HG02642 (cell line): ENCODE data around the gene ZNF335.

Experiments
- ATAC-seq: cut with Tn5 transposase; IDR thresholded peaks from one replicate; pipeline ENCODE4 v1.9.1; 2021; ENCODE audit warnings: mild to moderate bottlenecking; ENCODE audit not compliant: unreplicated experiment, poor library complexity

The ZNF335 gene

DNA sequence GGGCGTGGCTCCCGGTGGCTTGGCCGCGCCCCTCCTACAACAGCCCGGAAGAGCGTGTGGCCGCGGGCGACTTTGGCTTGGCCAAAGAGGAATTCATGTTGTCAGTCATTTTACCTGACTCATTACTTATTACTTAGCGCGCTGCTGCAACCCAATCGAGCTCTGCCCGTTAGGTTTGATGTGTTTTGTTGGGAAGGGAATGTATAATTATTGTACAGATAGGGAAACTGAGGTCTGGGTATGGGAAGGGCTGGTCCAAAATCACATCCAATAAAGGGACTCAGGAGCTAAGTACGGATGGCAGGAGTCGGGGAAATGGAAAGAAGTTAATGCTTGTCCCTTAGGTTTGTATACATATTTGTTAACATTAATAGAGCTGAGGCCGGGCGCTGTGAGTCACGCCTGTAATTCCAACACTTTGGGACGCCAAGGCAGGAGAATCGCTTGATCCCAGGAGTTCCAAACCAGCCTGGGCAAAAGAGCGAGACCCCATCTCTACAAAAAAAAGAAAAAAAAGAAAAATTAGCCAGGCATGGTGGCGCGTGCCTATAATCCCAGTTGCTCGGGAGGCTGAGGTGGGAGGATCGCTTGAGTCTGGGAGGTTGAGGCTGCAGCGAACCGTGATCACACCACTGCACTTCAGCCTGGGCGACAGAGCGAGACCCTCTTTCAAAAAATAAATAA, 639 bp upstream of the ZNF335 start:
- ATAC-seq: no peak

DNA sequence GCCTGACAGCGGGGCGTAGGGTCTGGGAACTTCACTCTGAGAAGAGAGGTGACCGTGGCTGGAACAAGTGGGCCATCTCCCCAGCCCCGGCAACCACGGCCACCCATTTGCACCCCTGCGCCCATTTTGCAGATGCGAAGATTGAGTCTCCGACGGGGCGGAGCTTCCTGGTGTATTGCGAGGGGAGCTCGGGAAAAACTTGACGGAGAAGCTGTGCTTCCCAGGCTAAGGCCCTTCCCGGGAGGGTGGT, 653 bp downstream of the ZNF335 start:
- ATAC-seq: peak; percentile 8

DNA sequence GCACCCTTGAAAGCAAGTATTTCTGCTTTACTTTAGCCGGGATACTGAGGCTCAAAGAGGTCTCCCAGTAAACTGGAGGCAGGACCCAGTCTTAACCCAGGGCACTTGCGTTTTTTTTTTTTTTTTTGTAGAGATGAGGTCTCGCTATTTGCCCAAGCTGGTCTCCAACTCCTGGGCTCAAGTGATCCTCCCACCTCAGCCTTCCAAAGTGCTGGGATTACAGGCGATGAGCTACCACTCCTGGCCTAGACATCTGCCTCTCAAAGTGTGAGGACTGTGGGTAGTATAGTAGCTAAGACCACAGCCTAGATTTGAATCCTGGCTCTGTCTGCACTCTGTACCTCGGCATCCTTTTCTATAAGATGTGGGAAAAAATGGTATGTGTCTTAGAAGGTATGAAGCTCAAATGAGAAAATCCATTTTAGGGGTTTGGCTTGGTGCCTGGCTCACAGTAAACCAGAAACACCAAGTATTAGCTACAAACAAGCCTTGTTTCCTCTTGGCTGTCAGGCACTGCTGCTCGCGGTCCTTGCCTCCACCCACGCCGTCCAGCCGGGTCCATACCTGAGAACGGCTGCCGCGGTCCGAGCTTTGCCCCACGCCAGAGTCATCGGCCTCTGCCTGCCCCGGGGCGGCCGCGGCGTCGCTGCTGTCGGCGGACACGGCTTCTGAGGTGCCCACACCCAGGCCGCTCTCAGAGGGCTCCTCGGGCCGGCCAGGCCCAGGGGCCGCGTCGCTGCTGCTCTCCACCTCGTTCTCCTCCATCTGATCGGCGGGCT, 1.2 kb downstream of the ZNF335 start:
- peak; percentile 5 for ATAC-seq

DNA sequence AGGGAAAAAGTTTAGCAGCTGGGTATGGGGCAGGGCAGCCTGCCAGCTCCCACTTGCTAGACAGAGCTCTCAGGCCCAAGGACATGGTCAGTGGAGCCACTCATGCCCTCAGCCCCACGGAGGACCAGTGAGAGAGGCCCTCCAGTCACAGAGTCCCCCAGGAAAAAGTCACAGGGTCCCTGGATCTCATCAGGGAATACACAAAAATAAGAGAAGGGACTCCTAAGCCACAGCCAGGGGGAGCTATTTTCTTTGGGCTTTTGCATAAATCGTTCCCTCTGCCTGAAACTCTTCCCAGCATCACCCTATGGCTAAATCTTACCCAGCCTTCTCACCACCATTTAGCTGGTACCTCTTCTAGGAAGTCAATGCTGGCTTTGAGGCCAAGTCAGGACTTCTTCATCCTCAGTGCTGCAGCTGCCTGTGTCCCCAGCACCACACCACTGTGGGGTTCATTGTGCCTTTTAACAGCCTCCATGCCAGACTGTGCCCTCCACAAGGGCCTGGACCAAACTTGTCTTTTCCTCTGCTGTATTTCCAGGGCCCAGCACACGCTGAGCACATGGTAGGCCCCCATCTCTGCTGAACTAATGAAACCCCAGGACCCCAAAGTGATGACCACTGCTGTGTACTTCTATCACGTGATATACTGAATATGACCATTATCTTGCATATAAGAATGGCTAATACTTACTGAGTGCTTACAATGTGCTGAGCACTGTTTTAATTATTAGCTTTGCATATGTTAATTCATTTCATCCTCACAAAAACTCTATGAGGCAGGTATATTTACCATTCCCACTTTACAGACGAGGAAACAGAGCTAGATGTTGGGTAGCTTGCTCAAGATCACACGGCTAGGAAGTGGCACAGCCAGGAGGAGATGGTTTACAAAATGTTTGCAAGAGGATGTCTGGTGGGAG, 2.0 kb downstream of the ZNF335 start:
- ATAC-seq: no peak

DNA sequence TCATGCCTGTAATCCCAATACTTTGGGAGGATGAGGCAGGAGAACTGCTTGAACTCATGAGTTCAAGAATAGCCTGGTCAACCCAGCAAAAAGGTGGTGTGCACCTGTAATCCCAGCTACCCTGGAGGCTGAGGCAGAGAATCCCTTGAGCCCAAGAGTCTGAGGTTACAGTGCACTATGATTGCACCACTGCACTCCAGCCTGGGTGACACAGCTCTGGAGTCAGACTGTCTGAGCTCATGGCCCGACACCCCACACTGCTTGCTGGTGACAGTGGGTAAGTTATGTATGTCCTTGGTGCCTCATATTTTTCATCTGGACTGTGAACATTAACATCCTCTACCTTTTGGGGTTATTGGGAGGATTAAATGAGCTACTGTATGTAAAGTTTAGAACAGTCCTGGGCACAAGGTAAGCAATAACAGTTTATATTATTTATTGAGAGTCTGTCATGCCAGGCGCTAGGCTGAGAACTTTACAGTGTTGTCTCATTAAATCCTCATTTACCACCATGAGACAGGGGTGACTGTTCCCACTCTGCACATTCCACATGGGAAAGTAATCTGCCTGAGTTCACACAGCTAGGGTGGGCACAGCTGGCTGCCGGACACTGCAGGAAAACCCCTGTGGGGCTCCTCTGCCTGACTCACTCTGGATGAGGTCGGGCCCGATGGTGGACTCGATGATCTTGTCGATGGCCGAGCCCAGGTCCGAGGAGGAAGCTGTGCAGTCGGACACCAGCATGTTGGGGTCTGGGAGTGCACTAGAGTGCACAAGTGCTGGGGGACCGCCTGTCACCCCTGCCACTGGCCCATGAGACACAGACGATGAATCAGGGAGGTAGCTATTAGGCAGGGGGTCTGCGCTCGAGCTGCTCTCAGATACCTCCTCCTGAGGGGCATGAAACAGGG, 2.9 kb downstream of the ZNF335 start:
- ATAC-seq: no peak

DNA sequence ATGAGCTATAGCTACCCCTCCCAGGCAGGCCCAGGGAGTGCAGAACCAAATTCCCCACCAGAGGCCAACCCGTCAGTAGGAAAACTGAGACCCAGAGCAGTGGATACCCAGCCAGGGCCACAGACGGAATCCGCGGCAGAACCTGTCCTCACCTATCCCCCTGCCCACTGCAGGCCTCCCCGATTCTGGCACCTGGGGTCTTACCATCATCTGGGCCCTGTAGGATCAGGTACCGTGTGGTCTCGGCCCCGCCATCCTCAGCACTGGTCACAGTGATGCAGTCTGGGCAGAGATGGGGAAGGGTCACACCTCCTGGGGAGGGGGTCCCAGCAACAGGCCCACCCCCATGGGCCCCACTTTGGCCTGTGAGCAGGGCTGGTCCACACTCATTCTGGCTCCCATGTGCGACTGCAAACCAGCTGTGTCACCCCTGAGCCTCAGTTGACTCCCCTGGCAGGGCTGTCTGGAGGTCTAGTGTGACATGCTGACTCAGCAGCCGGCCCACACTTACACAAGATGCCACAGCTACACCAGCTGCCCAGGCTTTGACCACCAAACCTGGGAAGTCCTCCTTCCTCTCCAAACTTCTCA, 3.8 kb downstream of the ZNF335 start:
- no peak for ATAC-seq

DNA sequence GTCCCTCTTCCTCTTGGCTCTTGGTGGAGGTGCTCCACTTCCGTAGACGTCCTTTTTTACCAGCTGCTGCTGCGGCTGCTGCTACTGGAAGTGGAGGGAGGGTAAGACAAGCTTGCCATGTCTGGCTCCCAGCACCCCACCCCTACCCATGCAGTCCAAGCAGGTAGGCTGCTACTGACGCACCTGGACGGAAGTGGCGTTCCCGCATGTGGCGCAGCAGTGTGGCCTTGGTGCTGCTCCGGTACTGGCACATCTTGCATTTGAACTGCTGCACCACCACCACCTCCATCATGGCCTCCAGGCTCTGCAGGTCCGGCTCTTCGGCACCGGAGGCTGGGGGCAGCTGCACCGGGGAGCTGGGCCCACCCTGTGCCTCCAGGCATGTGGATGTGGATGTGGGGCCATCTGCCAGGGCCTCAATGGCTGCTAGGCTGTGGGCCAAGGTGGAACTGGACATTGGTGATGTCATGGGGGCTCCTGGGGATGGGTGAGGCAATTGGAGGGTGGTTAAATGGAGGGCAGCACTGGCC, 4.4 kb downstream of the ZNF335 start:
- ATAC-seq: no peak

DNA sequence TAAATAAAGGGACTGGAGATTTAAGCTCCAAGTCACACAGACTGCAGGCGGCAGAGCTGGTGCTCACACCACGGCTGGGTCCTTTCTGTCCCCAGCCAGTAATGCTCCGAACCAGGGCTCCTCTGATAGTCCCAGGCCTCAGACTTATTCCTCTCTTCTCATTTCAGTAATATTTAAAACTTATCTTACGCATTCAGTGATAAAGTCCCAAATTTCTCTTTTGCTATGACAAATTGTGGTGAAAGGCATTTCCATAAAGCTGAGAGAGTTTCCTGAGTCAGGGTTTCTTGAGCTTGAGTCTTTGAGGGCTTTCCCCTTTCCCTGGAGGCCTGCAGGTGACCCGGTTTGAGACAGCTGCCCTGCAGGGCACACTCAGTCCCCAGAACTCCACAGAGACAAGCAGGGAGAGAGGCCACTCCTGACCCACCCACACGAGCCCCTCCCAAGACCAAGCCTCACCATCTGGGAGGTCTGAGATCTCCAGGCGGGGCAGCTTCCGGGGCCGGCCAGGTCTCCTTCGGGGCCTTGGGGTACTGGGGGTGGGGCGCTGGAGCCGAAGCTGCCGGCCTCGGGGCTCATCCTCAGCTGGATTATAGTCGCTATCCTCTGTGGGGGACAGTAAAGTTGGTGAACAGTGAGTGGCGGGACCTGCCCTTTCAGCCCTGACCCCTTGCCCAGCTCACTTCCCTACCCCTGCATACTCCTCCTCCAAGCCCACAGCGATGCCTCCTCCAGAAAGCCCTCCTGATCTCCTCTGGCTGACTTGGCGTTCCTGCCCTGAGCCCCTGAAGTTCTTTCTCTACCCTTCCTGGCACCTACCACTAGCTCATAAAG, 6.6 kb downstream of the ZNF335 start:
- ATAC-seq: no peak

DNA sequence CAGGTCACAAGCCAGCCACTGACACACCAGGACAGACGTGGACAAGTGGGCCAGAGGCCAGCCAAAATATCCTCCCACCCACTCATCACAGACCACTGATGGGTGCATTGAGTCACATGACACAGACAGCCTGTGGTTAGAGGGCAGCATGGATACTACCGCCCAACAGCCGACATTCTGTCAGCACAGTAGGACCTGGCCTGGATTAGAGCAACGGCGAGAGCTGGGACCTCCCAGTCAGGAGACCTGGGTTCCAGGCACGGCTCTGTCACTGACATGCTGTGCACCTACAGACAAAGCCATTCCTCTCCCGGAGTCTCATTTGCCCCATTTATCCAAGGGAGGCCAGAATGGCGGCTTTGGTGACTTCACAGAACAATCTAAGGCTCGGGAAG, 8.0 kb downstream of the ZNF335 start:
- no peak for ATAC-seq

DNA sequence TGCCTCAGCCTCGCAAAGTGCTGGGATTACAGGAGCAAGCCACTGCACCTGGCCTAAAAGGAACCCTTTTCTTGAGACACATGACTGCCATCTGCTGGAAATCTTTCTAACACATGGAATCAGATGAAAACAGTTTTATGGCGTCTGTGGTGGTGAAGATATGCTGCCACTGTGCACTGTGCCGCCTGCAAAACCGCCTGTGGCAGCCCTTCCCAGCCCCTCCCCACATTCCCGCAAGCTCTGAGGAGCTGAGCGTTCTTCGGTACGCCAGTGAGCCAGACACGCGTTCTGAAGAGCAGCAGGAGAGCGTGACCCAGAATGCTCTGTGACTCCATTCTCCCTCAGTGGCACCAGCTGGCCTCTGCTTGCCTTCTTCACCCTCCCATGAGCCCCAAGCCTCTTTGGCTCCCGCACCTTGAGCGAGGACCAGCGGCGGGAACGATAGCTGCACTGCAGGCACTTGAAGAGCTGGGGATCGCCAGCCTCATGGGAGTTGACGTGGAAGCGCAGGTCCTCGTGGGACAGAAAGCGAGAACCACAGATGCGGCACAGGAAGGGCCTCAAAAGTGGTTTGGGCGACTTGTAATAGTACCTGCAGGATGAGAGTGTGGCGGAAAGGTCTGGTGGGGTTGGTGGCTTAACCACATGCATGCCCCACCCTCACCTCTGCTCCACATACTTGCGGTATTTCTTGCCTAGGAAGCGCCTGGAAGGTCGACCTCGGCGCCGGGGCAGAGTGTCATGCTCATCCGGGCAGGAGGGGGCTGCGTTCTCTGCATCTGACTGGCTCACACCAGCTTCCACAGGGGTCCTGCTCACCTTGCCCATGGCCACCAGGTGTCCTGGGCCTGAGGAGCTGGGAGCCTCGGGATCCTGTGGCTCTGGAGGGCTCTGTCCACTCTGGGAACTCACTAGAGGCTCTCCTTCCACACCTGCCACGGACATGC, 8.7 kb downstream of the ZNF335 start:
- no peak for ATAC-seq

DNA sequence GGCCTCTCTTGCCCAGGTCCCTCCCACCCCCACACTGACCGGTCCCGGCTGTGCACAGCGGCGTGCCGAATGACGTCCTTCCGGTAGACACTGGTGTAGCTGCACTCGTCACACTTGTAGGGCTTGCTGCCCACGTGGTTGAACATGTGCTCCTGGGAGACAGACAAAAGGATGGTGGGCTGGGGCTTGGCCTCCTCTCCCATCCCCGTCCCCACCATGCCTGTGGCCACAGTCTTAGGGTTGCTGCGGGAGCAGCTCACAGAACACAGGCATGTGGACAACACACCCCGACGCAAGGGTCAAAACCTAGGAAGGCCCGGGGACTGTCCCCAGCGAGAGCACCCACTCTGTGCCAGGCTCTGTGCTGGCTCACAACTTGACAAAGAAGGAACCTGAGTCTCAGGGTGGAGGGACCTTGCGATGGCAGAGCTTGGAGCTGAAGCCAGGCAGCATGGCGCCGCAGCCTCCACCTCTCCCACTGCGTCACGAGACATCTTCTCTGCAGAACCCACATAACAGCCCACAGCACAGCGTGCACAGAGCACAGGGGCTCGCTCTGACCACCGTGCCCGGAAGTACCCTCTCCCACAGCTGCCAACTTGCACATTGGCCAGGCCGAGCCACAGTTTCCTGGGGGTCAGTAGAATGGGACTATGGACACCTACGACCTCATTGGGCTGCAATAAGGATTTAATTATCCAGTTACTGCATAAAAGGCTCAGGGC, 9.8 kb downstream of the ZNF335 start:
- ATAC-seq: no peak

DNA sequence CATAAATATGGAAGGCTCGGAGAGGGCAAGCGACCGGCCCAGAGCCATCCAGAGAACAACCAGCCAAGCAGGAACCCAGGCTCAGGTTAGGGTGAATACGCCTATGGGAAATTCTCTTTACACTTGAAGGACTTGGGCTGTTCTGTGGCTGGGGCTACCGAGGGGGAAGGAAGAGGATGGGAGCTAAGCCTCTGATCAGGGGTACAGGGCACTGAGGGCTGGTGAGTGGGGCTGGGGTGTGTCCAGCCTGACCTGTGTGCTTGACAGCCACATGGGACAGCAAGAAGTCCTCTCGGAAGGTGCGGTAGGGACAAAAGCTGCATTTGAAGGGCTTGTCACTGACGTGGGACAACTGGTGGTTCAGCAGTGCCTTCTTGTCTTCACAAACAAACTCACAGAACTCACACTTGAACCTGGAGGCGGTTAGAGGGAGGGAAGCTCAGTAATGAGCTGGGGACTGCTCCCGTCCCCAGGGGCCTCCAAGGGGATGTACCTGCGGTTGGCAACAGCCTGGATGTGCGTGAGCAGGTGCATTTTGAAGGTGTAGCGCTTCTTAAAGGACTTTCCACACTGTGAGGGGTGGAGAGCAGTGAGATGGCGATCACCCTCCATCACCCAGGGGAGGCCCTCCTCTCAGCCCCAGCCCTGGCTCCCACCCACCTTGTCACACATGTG, 11.9 kb downstream of the ZNF335 start:
- no peak for ATAC-seq

DNA sequence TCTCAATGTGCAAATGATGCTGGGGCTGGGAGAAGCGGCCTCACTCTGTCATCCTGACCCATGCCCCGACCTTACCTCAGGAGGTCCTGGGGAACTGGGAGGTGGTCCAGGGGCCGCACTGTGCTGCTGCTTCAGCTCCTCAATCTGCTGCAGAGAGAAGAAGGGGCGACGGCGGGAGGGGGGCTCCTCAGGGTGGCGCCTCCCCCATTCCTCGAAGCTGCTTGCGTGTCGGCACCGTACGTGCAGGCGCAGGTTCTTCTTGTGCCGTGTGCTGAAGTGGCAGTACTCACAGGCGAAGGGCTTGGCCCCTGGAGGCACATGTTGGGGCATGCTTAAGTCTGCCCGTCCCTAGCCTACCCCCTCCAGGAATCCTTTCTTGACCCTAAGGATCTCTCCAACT, 12.9 kb downstream of the ZNF335 start:
- no peak for ATAC-seq

DNA sequence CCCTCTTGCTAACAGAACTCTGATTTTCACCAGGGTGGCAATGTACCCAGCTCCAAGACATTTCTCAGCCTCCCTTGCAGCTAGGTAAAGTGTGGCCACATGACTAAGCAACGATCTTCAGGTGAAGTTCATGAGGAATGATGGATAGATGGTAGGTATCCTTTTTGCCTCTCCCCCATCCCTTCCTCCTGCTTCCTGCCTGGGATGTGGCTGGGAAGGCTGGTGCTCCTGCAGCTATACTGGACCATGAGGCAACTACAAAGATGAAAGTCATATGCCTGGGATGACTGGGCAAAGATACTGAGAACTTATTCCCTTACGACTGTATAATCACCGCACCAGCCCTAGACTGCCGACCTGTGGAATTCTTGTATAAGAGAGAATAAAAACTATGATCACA, 13.4 kb downstream of the ZNF335 start:
- ATAC-seq: no peak

DNA sequence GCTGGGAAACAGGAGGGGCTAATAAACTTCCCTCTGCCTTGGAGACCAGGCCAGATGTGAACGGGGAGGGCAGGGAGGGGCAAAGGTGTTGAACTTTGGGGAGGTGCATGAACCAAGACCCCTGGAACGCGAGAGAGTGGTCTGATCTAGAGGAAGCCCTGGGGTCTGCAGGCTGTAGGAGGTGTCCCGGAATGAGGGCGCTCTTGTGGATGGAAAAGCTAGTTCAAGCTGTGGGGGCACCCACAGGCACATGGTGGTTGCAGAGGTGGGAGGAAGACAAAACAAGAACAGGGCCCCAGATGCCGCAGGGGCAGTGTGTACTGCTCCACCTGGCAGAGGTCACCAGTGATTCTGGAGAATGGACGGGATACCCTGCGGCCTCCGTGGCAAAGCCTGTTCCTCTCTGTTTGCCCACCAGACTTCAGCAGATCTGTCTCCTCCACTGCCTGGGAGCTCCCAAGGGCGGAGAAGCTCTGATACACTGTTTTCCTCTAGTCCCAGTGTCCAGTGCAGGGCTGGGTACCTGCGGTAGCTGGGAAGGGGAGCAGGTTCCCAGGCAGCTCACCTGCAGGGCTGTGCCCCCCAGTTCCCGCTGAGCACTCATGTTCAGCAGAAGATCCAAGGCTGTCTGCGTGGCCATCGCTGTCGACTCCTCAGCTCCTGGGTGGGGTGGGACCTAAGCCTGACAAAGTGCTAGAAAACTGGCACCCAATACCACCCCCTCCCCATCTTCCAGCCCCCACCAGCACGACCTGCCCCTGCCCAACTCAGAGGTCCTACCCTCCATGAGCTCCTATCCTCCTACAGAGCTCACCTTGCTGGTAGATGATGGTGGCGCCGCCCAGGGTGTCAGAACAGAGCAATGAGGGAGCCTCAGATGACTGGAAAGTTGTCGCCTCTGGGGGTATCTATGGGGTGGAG, 14.7 kb downstream of the ZNF335 start:
- no peak for ATAC-seq
